HAP-1 (cell line): Measurements from ENCODE around the gene VPS25.
"Not testable (repeated sequence)": the region's sequence is repeated elsewhere in the genome, so short reads cannot be mapped to it uniquely, and the experiment has no call there.

Source experiments
- DNase-seq, 2 experiments: peaks; one replicate each; pipeline ENCODE4 v3.0.0-alpha.2; 2016 to 2020; ENCODE audit warnings: low spot score in 2 of 2
- H3K27me3 ChIP-seq: fragments of 250-450 bp; sonication (Bioruptor Pico); 2 replicates; pipeline ENCODE4 v1.5.1; 2020; ENCODE audit warnings: low read depth, mild to moderate bottlenecking, moderate library complexity
- H3K36me3 ChIP-seq: fragments of 250-450 bp; sonication (Bioruptor Pico); replicated peaks from 2 replicates; pipeline ENCODE4 v1.5.1; 2020; ENCODE audit warnings: mild to moderate bottlenecking
- H3K4me1 ChIP-seq: fragments of 250-450 bp; sonication (Bioruptor Pico); 2 replicates; pipeline ENCODE4 v1.5.1; 2020; ENCODE audit warnings: mild to moderate bottlenecking
- H3K4me3 ChIP-seq: fragments of 250-450 bp; sonication (Bioruptor Pico); 2 replicates; pipeline ENCODE4 v1.5.1; 2020; ENCODE audit warnings: mild to moderate bottlenecking, moderate library complexity
- H3K9me3 ChIP-seq: fragments of 250-450 bp; sonication (Bioruptor Pico); 2 replicates; pipeline ENCODE4 v1.5.1; 2020; ENCODE audit warnings: mild to moderate bottlenecking, moderate library complexity
- in situ Hi-C: fragments of 300-500 bp; cut with MboI; formaldehyde crosslinking; loops from 3 replicates; pipeline ENCODE4 v1.14.3; 2020; ENCODE audit warnings: low sequenced_read_pairs, inconsistent platforms, mixed read lengths

VPS25 gene

GRCh38 chr17:42751628-42752027 lies 21.6 kb upstream of the VPS25 start:
- H3K27me3 ChIP-seq: no peaks in the 10 kb centered on the region; the same call in 1 of the 2 replicates
- DNase-seq: no peak
- no peaks in the 10 kb centered on the region for H3K4me1 ChIP-seq
- in situ Hi-C loops: loop anchor here (25.0 kb wide), 1 partner anchor 164 kb away; the partner anchor contains the start of gene PSMC3IP
- H3K4me3 ChIP-seq: no peak overlapping the region
- no peaks in the 10 kb centered on the region for H3K9me3 ChIP-seq
- H3K36me3 ChIP-seq: no peaks in the 10 kb centered on the region

DNA sequence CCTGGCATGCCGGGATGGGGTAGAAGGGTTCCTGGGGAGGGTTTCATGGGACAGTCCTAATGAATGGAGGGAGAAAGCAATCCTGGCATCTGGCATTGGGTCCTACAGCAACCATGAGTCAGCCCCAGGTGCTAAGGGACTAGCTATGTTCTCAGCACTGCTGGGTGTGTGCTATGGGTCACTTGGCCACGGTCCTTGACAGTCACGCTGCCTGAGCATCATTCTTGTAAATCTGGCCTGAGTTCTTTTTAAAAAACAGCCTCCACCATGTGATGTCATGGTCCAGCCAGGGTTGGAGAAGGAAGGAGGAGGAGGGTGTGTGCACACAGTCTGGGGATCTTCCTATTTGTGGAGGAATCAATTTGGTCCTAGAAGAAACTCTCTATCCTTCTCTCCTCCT lies 18.5 kb upstream of the VPS25 start:
- Histone ChIP-seq H3K36me3 (no peaks in the 10 kb centered on the region), H3K4me1 (no peaks in the 10 kb centered on the region), H3K9me3 (no peaks in the 10 kb centered on the region), H3K27me3 (no peaks in the 10 kb centered on the region; the same call in 1 of the 2 replicates), H3K4me3 (no peak overlapping the region)
- in situ Hi-C loops: loop anchor here (25.0 kb wide), 1 partner anchor 167 kb away; the partner anchor contains the start of gene PSMC3IP
- DNase-seq: no peak

DNA sequence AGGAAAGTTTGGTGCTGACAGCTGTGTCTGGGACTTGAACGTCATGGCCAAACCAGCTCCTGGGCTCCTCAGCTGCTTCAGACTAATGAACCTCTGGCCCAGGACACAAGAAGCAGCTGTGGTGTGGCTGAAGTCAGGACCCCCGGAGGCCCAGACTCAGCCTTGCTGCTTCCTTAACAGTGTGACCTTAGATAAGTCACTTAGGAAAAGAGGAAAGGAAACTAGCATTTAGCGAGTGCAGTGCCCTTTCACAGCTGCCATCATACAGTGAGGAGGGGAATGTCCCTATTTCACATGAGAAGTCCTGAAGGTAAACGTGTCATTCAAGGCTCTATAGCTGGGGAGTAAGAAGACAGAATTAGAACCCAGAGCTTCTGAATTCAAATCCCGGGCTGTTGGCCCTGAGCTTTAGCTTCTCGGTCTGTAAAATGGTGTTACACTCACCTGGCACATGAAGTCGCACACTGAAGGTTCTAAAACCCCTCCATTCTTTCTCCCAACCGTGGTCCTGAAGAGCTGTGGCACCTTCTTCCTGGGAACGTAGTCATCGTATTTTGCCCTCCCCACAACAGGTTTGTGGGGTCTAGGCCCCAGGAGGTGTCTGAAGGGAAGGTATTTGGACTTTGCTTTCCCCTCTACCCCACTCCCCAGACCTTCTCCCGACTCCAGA lies 13.1 kb upstream of the VPS25 start:
- Histone ChIP-seq H3K36me3 (no peaks in the 10 kb centered on the region), H3K9me3 (no peaks in the 10 kb centered on the region), H3K4me1 (peaks cover 15% of the 10 kb centered on the region), H3K4me3 (no peak overlapping the region), H3K27me3 (peaks cover 8% of the 10 kb centered on the region)
- DNase-seq: no peak
- in situ Hi-C loops: loop anchor here (25.0 kb wide), 1 partner anchor 173 kb away; the partner anchor contains the start of gene PSMC3IP

GRCh38 chr17:42760652-42761581 lies 12.3 kb upstream of the VPS25 start, which contains the start of gene RAMP2:
TSS of gene RAMP2 (plus strand) at chr17:42761227. CDS start at chr17:42761262, 35 bp downstream.
- Histone ChIP-seq H3K4me3 (peak within 1 kb of the TSS; percentile 15), H3K36me3 (no peaks in the 10 kb centered on the region), H3K9me3 (no peaks in the 10 kb centered on the region), H3K4me1 (peaks cover 15% of the 10 kb centered on the region), H3K27me3 (peaks cover 8% of the 10 kb centered on the region)
- peak in 1 of 2 experiments; percentile 55 for DNase-seq
- in situ Hi-C loops: loop anchor here (25.0 kb wide), 1 partner anchor 174 kb away; the partner anchor contains the start of gene PSMC3IP

GRCh38 chr17:42761638-42762037 lies 11.6 kb upstream of the VPS25 start:
- Histone ChIP-seq H3K9me3 (no peaks in the 10 kb centered on the region), H3K27me3 (peaks cover 8% of the 10 kb centered on the region), H3K4me3 (peak overlapping the region; percentile 15; the same call in 1 of the 2 replicates), H3K4me1 (peaks cover 15% of the 10 kb centered on the region), H3K36me3 (no peaks in the 10 kb centered on the region)
- in situ Hi-C loops: loop anchor here (25.0 kb wide), 1 partner anchor 174 kb away; the partner anchor contains the start of gene PSMC3IP
- no peak for DNase-seq

GRCh38 chr17:42766124-42766523 lies 7.1 kb upstream of the VPS25 start:
- in situ Hi-C loops: loop anchor here (25.0 kb wide), 1 partner anchor 179 kb away; the partner anchor contains the start of gene PSMC3IP
- H3K9me3 ChIP-seq: no peaks in the 10 kb centered on the region
- no peak for DNase-seq
- H3K4me3 ChIP-seq: no peak overlapping the region
- no peaks in the 10 kb centered on the region for H3K36me3 ChIP-seq
- H3K4me1 ChIP-seq: peaks cover 12% of the 10 kb centered on the region
- no peaks in the 10 kb centered on the region for H3K27me3 ChIP-seq

DNA sequence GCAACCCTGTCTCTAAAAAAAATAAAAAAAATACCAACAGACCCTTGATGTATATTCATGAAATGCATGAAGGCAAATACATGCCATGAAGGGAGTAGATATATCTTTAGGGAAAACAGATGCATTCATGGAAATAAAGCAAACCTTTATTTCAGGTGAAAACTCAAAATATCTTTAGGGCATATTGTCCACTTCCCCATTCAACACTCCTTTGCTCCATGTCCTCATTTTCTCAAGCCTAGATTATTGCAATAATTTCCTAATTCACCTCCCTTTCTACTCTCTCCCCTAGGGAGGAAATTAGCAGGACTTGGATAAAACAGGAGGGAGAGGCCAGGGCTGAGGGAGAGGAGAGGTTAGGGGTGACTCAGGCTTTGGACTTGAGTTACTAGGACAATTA lies 5.7 kb upstream of the VPS25 start:
- H3K27me3 ChIP-seq: no peaks in the 10 kb centered on the region
- DNase-seq: no peak
- H3K4me3 ChIP-seq: no peak overlapping the region
- no peaks in the 10 kb centered on the region for H3K36me3 ChIP-seq
- no peaks in the 10 kb centered on the region for H3K9me3 ChIP-seq
- H3K4me1 ChIP-seq: peaks cover 6% of the 10 kb centered on the region
- in situ Hi-C loops: loop anchor here (25.0 kb wide), 1 partner anchor 180 kb away; the partner anchor contains the start of gene PSMC3IP

DNA sequence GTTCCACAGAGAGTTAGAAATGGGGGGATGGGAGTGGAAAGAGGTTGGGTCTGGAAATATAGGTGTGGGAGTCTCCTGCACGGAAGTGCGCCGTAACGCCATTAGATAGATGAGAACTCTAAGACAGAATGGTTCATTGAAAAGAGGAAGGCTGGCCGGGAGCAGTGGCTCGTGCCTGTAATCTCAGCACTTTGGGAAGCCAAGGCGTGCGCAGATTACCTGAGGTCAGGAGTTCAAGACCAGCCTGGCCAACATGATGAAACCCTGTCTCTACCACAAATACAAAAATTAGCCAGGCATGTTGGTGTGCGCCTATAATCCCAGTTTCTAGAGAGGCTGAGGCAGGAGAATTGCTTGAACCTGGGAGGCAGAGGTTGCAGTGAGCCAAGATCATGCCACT lies 5.2 kb upstream of the VPS25 start:
- H3K4me3 ChIP-seq, DNase-seq, H3K9me3 ChIP-seq, H3K36me3 ChIP-seq, H3K27me3 ChIP-seq, H3K4me1 ChIP-seq: not testable (repeated sequence)
- in situ Hi-C loops: loop anchor here (25.0 kb wide), 1 partner anchor 181 kb away; the partner anchor contains the start of gene PSMC3IP

- H3K27me3 ChIP-seq, H3K4me3 ChIP-seq, DNase-seq, H3K4me1 ChIP-seq, H3K9me3 ChIP-seq, H3K36me3 ChIP-seq: not testable (repeated sequence)
- in situ Hi-C loops: loop anchor here (25.0 kb wide), 1 partner anchor 183 kb away; the partner anchor contains the start of gene PSMC3IP
Observed at GRCh38 chr17:42769964-42770363, 3.3 kb upstream of the VPS25 start.

- Histone ChIP-seq H3K27me3 (no peaks in the 10 kb centered on the region), H3K9me3 (no peaks in the 10 kb centered on the region), H3K4me3 (peak overlapping the region; percentile 77), H3K36me3 (peaks cover 35% of the 10 kb centered on the region), H3K4me1 (peaks cover 3% of the 10 kb centered on the region; the same call in 1 of the 2 replicates)
- in situ Hi-C loops: loop anchor here (25.0 kb wide), 1 partner anchor 186 kb away; the partner anchor contains the start of gene PSMC3IP
- DNase-seq: no peak
Observed at GRCh38 chr17:42772945-42773289, 332 bp upstream of the VPS25 start.

GRCh38 chr17:42774066-42774745 lies 957 bp downstream of the VPS25 start:
- Histone ChIP-seq H3K9me3 (no peaks in the 10 kb centered on the region), H3K4me3 (peak overlapping the region; percentile 77), H3K4me1 (peaks cover 3% of the 10 kb centered on the region; the same call in 1 of the 2 replicates), H3K27me3 (no peaks in the 10 kb centered on the region), H3K36me3 (peaks cover 48% of the 10 kb centered on the region)
- in situ Hi-C loops: loop anchor here (25.0 kb wide), 1 partner anchor 187 kb away; the partner anchor contains the start of gene PSMC3IP
- no peak for DNase-seq

DNA sequence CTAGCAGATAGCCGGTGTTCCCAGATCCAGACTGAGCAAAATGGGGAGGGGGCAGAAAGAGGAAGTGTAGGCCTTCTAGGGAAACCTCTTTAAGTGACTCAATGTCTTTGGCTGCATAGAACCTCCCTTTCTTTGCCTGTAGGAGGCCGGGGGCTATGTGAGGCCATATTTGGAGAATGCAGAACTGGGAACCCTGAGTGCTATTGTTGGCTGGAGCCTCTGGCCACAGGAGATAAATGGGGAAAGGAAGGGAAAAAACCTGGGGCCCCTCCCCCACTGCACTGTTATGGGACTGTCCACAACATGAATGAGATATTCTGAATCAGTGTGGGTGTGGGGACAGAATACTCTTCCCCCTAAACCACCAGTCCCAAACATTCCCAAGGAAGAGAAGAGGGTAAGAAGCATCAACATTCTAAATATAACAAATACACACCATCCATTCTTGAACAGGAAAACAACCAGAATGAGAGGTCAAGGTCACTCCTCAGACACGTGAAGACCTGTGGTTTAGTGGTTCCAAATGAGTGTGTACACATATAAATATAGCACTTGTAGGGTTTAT lies 2.4 kb downstream of the VPS25 start:
- Histone ChIP-seq H3K4me1 (peaks cover 3% of the 10 kb centered on the region; the same call in 1 of the 2 replicates), H3K36me3 (peaks cover 56% of the 10 kb centered on the region), H3K4me3 (no peak overlapping the region), H3K27me3 (no peaks in the 10 kb centered on the region), H3K9me3 (no peaks in the 10 kb centered on the region)
- DNase-seq: no peak
- in situ Hi-C loops: no loop called here

GRCh38 chr17:42778570-42778969 lies 5.3 kb downstream of the VPS25 start:
- no peaks in the 10 kb centered on the region for H3K27me3 ChIP-seq
- H3K9me3 ChIP-seq: no peaks in the 10 kb centered on the region
- peaks cover 56% of the 10 kb centered on the region for H3K36me3 ChIP-seq
- H3K4me1 ChIP-seq: peaks cover 3% of the 10 kb centered on the region; the same call in 1 of the 2 replicates
- no peak overlapping the region for H3K4me3 ChIP-seq
- no peak for DNase-seq
- in situ Hi-C loops: no loop called here
